ENCODE results near the gene HEBP2.
"Not testable (repeated sequence)": the region's sequence is repeated elsewhere in the genome, so short reads cannot be mapped to it uniquely, and the experiment has no call there.

GRCh38 chr6:138425256-138425655, 21.2 kb downstream of the HEBP2 start:
- not testable (repeated sequence) for TF ChIP-seq CTCF (IDR thresholded peaks at IDR 0.05 in 8 of 11, conservative IDR thresholded peaks at IDR 0.05 in 3 of 11); POLR2A (IDR thresholded peaks at IDR 0.05)
